ENCODE data around the gene NOC4L.

Gene NOC4L

GRCh38 chr12:132168311-132169031 lies 24.2 kb downstream of the NOC4L start:
- no peak for DNase-seq

GRCh38 chr12:132169376-132169775 lies 25.1 kb downstream of the NOC4L start:
- DNase-seq, result no peak

- no peak for DNase-seq
Measured at GRCh38 chr12:132170094-132170636, 25.9 kb downstream of the NOC4L start.

- no peak for DNase-seq
Measured at GRCh38 chr12:132170637-132171292, 26.5 kb downstream of the NOC4L start.

- no peak for DNase-seq
Measured at GRCh38 chr12:132171293-132171967, 27.2 kb downstream of the NOC4L start.

GRCh38 chr12:132171968-132172521 lies 27.8 kb downstream of the NOC4L start:
- no peak for DNase-seq

GRCh38 chr12:132172619-132173018 lies 28.4 kb downstream of the NOC4L start:
- no peak for DNase-seq

- DNase-seq, result no peak
Measured at GRCh38 chr12:132173135-132174014, 29.1 kb downstream of the NOC4L start.

GRCh38 chr12:132174015-132174838 lies 30.0 kb downstream of the NOC4L start:
- no peak for DNase-seq

- no peak for DNase-seq
Measured at GRCh38 chr12:132174839-132175490, 30.7 kb downstream of the NOC4L start.

GRCh38 chr12:132175496-132176384 lies 31.5 kb downstream of the NOC4L start:
- DNase-seq, result no peak

GRCh38 chr12:132176385-132176919 lies 32.2 kb downstream of the NOC4L start:
- DNase-seq, result no peak

- no peak for DNase-seq
Measured at GRCh38 chr12:132176920-132177551, 32.8 kb downstream of the NOC4L start.

GRCh38 chr12:132178316-132178715 lies 34.1 kb downstream of the NOC4L start:
- no peak for DNase-seq

- DNase-seq, result no peak
Measured at GRCh38 chr12:132178801-132179401, 34.6 kb downstream of the NOC4L start.

GRCh38 chr12:132179431-132180362 lies 35.4 kb downstream of the NOC4L start:
- no peak for DNase-seq

Measured in amygdala (tissue), 56 donors.